ENCODE data around the gene ODC1. TPM values are rescaled to one million over a fixed set of nuclear protein-coding genes. Genes with fewer than 3 reads are reported as not detected.

Gene ODC1
- polyA plus RNA-seq, 1 of the 3 experiments (the other 2 are of a cell fraction), result 253 TPM

- Histone ChIP-seq H2AFZ (ENCODE audit: low read depth) (peak overlapping the region; percentile 2; the same call in 1 of the 2 replicates), H3K4me1 (ENCODE audit: control insufficient read depth in 1 of 2, insufficient read depth in 2 of 2, low read depth in 1 of 2, low read length in 1 of 2) (peaks cover 10 to 27% of the 10 kb centered on the region in 2 experiments; a peak in 3 of 4 replicates), H3F3A (replicated peaks; ENCODE audit: insufficient read depth) (peaks cover 7% of the 10 kb centered on the region), H3K36me3 (replicated peaks in 1 of 2; ENCODE audit: control insufficient read depth in 1 of 2, insufficient read depth in 2 of 2, low read length in 1 of 2) (no peaks in the 10 kb centered on the region), H3K9me3 (no peaks in the 10 kb centered on the region), H3K9ac (no peak overlapping the region), H3K4me2 (peak overlapping the region; percentile 25; the same call in 1 of the 2 replicates), H3K4me3 (ENCODE audit: low read depth in 2 of 2, low read length in 1 of 2) (no peak overlapping the region), H3K27ac (ENCODE audit: low read depth in 2 of 2, low read length in 1 of 2) (peak overlapping the region; percentile 8 to 32; a peak in 3 of 4 replicates), H4K20me1 (ENCODE audit: insufficient read depth) (peaks cover 4% of the 10 kb centered on the region), H3K79me2 (ENCODE audit: insufficient read depth) (peaks cover 7% of the 10 kb centered on the region), H3K9me2 (no peaks in the 10 kb centered on the region), H3K27me3 (ENCODE audit: insufficient read depth) (no peaks in the 10 kb centered on the region)
- POLR2A ChIA-PET, result interaction anchor here (0.6 to 0.7 kb wide), 2 partner anchors 10 to 1376 kb away, joined by 3 to 4 read pairs; no protein-coding TSS in a partner anchor
- DNase-seq, result peak; percentile 80
- CTCF ChIA-PET, result interaction anchor here (1.2 to 9.9 kb wide), 3 partner anchors 15 to 380 kb away, joined by 5 to 138 read pairs (median 5); no protein-coding TSS in a partner anchor
- 22% methylated on average over 3 of the region's 3 CpGs for WGBS (ENCODE audit: low lambda C conversion rate)
- TF ChIP-seq SMC3 (IDR thresholded peaks at IDR 0.05; ENCODE audit: low read depth, low read length) (no peak), RXRA (IDR thresholded peaks at IDR 0.05; ENCODE audit: borderline replicate concordance, low read depth) (peak; percentile 30; the same call in 1 of the 2 replicates), NFIC (IDR thresholded peaks at IDR 0.05; ENCODE audit: borderline replicate concordance) (peak; percentile 89), FOSL2 (IDR thresholded peaks at IDR 0.05; ENCODE audit: borderline replicate concordance, low read depth) (peak; percentile 47; the same call in 1 of the 2 replicates), RAD21 (IDR thresholded peaks at IDR 0.05; ENCODE audit: low read length) (no peak), CTCF (IDR thresholded peaks at IDR 0.05) (no peak), PBX3 (IDR thresholded peaks at IDR 0.05) (0 out of 2 replicates have a peak, but pooled peaks have one; percentile 14), EP300 (IDR thresholded peaks at IDR 0.05; ENCODE audit: borderline replicate concordance in 1 of 2, low read depth in 1 of 2, low read length in 1 of 2) (peak in 1 of 2 experiments; percentile 25; a peak in 1 of 4 replicates), TCF12 (IDR thresholded peaks at IDR 0.05) (peak; percentile 62; the same call in 1 of the 2 replicates), MAX (IDR thresholded peaks at IDR 0.05; ENCODE audit: low read depth) (peak; percentile 67; the same call in 1 of the 2 replicates), MXI1 (IDR thresholded peaks at IDR 0.05; ENCODE audit: low read depth, low read length) (no peak), YY1 (IDR thresholded peaks at IDR 0.05; ENCODE audit: low read depth) (peak; percentile 46; the same call in 1 of the 2 replicates)
These were observed 4.2 kb upstream of the ODC1 start for GRCh38 chr2:10452312-10452711.

GRCh38 chr2:10451819-10452218 is 3.7 kb upstream of the ODC1 start:
- Histone ChIP-seq H3K4me3 (ENCODE audit: low read depth in 2 of 2, low read length in 1 of 2) (no peak overlapping the region), H3K79me2 (ENCODE audit: insufficient read depth) (peaks cover 12% of the 10 kb centered on the region), H3K4me1 (ENCODE audit: control insufficient read depth in 1 of 2, insufficient read depth in 2 of 2, low read depth in 1 of 2, low read length in 1 of 2) (peaks cover 10 to 31% of the 10 kb centered on the region in 2 experiments), H3K4me2 (peak overlapping the region; percentile 25; the same call in 1 of the 2 replicates), H4K20me1 (ENCODE audit: insufficient read depth) (peaks cover 9% of the 10 kb centered on the region), H3K27ac (ENCODE audit: low read depth in 2 of 2, low read length in 1 of 2) (peak overlapping the region in 1 of 2 experiments; percentile 32; a peak in 3 of 4 replicates), H2AFZ (ENCODE audit: low read depth) (peak overlapping the region; percentile 2; the same call in 1 of the 2 replicates), H3K9me3 (no peaks in the 10 kb centered on the region), H3K9me2 (no peaks in the 10 kb centered on the region), H3K36me3 (replicated peaks in 1 of 2; ENCODE audit: control insufficient read depth in 1 of 2, insufficient read depth in 2 of 2, low read length in 1 of 2) (no peaks in the 10 kb centered on the region), H3F3A (replicated peaks; ENCODE audit: insufficient read depth) (peaks cover 7% of the 10 kb centered on the region), H3K27me3 (ENCODE audit: insufficient read depth) (no peaks in the 10 kb centered on the region), H3K9ac (no peak overlapping the region)
- ChIA-PET POLR2A (interaction anchor here (0.6 kb wide), 1 partner anchor 9 kb away, joined by 3 read pairs; no protein-coding TSS in a partner anchor), CTCF (interaction anchor here (1.2 to 9.9 kb wide), 3 partner anchors 15 to 379 kb away, joined by 5 to 138 read pairs (median 5); no protein-coding TSS in a partner anchor)
- WGBS (ENCODE audit: low lambda C conversion rate), result 97% methylated on average over 6 of the region's 6 CpGs
- DNase-seq, result no peak
- TF ChIP-seq NFIC (IDR thresholded peaks at IDR 0.05; ENCODE audit: borderline replicate concordance) (no peak), YY1 (IDR thresholded peaks at IDR 0.05; ENCODE audit: low read depth) (no peak), GATA2 (CRISPR knock-in tag; IDR thresholded peaks at IDR 0.05) (no peak), REST (IDR thresholded peaks at IDR 0.05; ENCODE audit: low read depth, low read length) (no peak), TCF12 (IDR thresholded peaks at IDR 0.05) (no peak), RFX5 (IDR thresholded peaks at IDR 0.05; ENCODE audit: low read length) (no peak), TAF1 (IDR thresholded peaks at IDR 0.05; ENCODE audit: borderline replicate concordance, low read depth, low read length) (no peak), MEF2A (IDR thresholded peaks at IDR 0.05; ENCODE audit: borderline replicate concordance, low read depth) (no peak), EP300 (IDR thresholded peaks at IDR 0.05; ENCODE audit: borderline replicate concordance in 1 of 2, low read depth in 1 of 2, low read length in 1 of 2) (no peak), GABPA (IDR thresholded peaks at IDR 0.05; ENCODE audit: low read depth) (no peak), TEAD4 (IDR thresholded peaks at IDR 0.05; ENCODE audit: borderline replicate concordance, insufficient read depth) (no peak), POLR2AphosphoS5 (IDR thresholded peaks at IDR 0.05; ENCODE audit: low read depth, low read length) (no peak)
